H9 (cell line): Measurements from ENCODE around the gene C9orf43. TPM values are rescaled to one million over a fixed set of nuclear protein-coding genes. Genes with fewer than 3 reads are reported as not detected.

Source experiments
- DNase-seq: peaks from one replicate; pipeline ENCODE4 v3.0.0-alpha.2; 2017
- H2AFZ ChIP-seq: one replicate; pipeline ENCODE4 v1.6.1; 2013; ENCODE audit warnings: mild to moderate bottlenecking, low read length, control low read depth, moderate library complexity
- H2AK5ac ChIP-seq: 2 replicates; pipeline ENCODE4 v1.6.1; 2013; ENCODE audit warnings: low read length, control low read depth, mixed read lengths; ENCODE audit not compliant: insufficient read length
- H2BK120ac ChIP-seq: one replicate; pipeline ENCODE4 v1.6.1; 2013; ENCODE audit warnings: low read depth, mild to moderate bottlenecking, low read length, control low read depth, inconsistent platforms; ENCODE audit not compliant: poor library complexity, severe bottlenecking
- H2BK12ac ChIP-seq: 2 replicates; pipeline ENCODE4 v1.6.1; 2013; ENCODE audit warnings: low read length, control low read depth, mixed read lengths, low read depth; ENCODE audit not compliant: insufficient read length
- H2BK15ac ChIP-seq: 2 replicates; pipeline ENCODE4 v1.6.1; 2013; ENCODE audit warnings: low read depth, low read length, control low read depth
- H2BK20ac ChIP-seq: one replicate; pipeline ENCODE4 v1.6.1; 2013; ENCODE audit warnings: low read depth, mild to moderate bottlenecking, low read length, control low read depth, inconsistent platforms; ENCODE audit not compliant: poor library complexity, severe bottlenecking
- H2BK5ac ChIP-seq: 2 replicates; pipeline ENCODE4 v1.6.1; 2013; ENCODE audit warnings: low read length, control low read depth, mixed read lengths; ENCODE audit not compliant: insufficient read length
- H3K14ac ChIP-seq: 2 replicates; pipeline ENCODE4 v1.6.1; 2013; ENCODE audit warnings: low read length, control low read depth; ENCODE audit not compliant: insufficient read depth
- H3K18ac ChIP-seq: 2 replicates; pipeline ENCODE4 v1.6.1; 2013; ENCODE audit warnings: low read depth, mild to moderate bottlenecking, mixed read lengths, low read length, control low read depth; ENCODE audit not compliant: insufficient read length
- H3K23ac ChIP-seq: 2 replicates; pipeline ENCODE4 v1.6.1; 2013; ENCODE audit warnings: low read length, control low read depth, mixed read lengths, low read depth; ENCODE audit not compliant: insufficient read length
- H3K23me2 ChIP-seq: 2 replicates; pipeline ENCODE4 v1.6.1; 2013; ENCODE audit warnings: low read depth, mild to moderate bottlenecking, mixed read lengths, low read length, control low read depth; ENCODE audit not compliant: insufficient read length, poor library complexity, severe bottlenecking
- H3K27ac ChIP-seq: 2 replicates; pipeline ENCODE4 v1.5.1; 2013; ENCODE audit warnings: low read length, control low read depth, mixed read lengths, low read depth; ENCODE audit not compliant: insufficient read length
- H3K27me3 ChIP-seq: 2 replicates; pipeline ENCODE4 v1.6.1; 2013; ENCODE audit warnings: low read length, control low read depth, inconsistent platforms; ENCODE audit not compliant: insufficient read depth
- H3K4ac ChIP-seq: 2 replicates; pipeline ENCODE4 v1.6.1; 2013; ENCODE audit warnings: low read depth, mild to moderate bottlenecking, control low read depth, inconsistent platforms, low read length, moderate library complexity
- H3K4me1 ChIP-seq: 2 replicates; pipeline ENCODE4 v1.6.1; 2013; ENCODE audit warnings: low read length, control low read depth, inconsistent platforms; ENCODE audit not compliant: insufficient read depth
- H3K4me2 ChIP-seq: 2 replicates; pipeline ENCODE4 v1.6.1; 2013; ENCODE audit warnings: low read length, control low read depth, mixed read lengths; ENCODE audit not compliant: insufficient read length, insufficient read depth
- H3K56ac ChIP-seq: 2 replicates; pipeline ENCODE4 v1.6.1; 2013; ENCODE audit warnings: low read depth, mild to moderate bottlenecking, mixed read lengths, low read length, control low read depth; ENCODE audit not compliant: insufficient read length
- H3K79me1 ChIP-seq: 2 replicates; pipeline ENCODE4 v1.6.1; 2013; ENCODE audit warnings: low read depth, mild to moderate bottlenecking, moderate library complexity, low read length, control low read depth, inconsistent platforms; ENCODE audit not compliant: insufficient read depth, poor library complexity, severe bottlenecking
- H3K79me2 ChIP-seq: 2 replicates; pipeline ENCODE4 v1.6.1; 2013; ENCODE audit warnings: low read length, control low read depth, inconsistent platforms; ENCODE audit not compliant: insufficient read depth
- H3K9ac ChIP-seq: 2 replicates; pipeline ENCODE4 v1.6.1; 2013; ENCODE audit warnings: low read length, control low read depth, mixed read lengths; ENCODE audit not compliant: insufficient read length; ENCODE audit errors: extremely low read depth
- H3K9me3 ChIP-seq: one replicate; pipeline ENCODE4 v1.6.1; 2013; ENCODE audit warnings: low read depth, low read length, inconsistent platforms; ENCODE audit not compliant: control insufficient read depth
- H3T11ph ChIP-seq: one replicate; pipeline ENCODE4 v1.6.1; 2013; ENCODE audit warnings: mild to moderate bottlenecking, low read length, control low read depth, inconsistent platforms
- H4K20me1 ChIP-seq: one replicate; pipeline ENCODE4 v1.6.1; 2013; ENCODE audit not compliant: control insufficient read depth, insufficient read length, insufficient read depth
- H4K5ac ChIP-seq: 2 replicates; pipeline ENCODE4 v1.6.1; 2013; ENCODE audit warnings: low read depth, mild to moderate bottlenecking, mixed read lengths, low read length, control low read depth; ENCODE audit not compliant: insufficient read length
- H4K8ac ChIP-seq: replicated peaks from 2 replicates; pipeline ENCODE4 v1.6.1; 2013; ENCODE audit warnings: low read length, control low read depth, mixed read lengths, low read depth; ENCODE audit not compliant: insufficient read length
- H4K91ac ChIP-seq: 2 replicates; pipeline ENCODE4 v1.6.1; 2013; ENCODE audit warnings: low read depth, mild to moderate bottlenecking, moderate library complexity, mixed read lengths, low read length, control low read depth; ENCODE audit not compliant: insufficient read length
- H3K27ac Mint-ChIP-seq, 3 experiments: 2 replicates in 2 of 3; 3 replicates in 1 of 3; pipeline ENCODE4 v1.8.0; 2020 to 2021; ENCODE audit warnings: mixed read lengths in 3 of 3, mild to moderate bottlenecking in 1 of 3, moderate library complexity in 1 of 3
- H3K27me3 Mint-ChIP-seq: 2 replicates; pipeline ENCODE4 v1.8.0; 2021; ENCODE audit warnings: low read depth, mild to moderate bottlenecking, moderate library complexity, mixed read lengths
- H3K36me3 Mint-ChIP-seq, 3 experiments: 2 replicates in 2 of 3; 3 replicates in 1 of 3; pipeline ENCODE4 v1.8.0; 2020 to 2021; ENCODE audit warnings: low read depth in 3 of 3, mixed read lengths in 3 of 3; ENCODE audit not compliant: insufficient read depth in 1 of 3
- H3K4me1 Mint-ChIP-seq, 2 experiments: 2 replicates each; pipeline ENCODE4 v1.8.0; 2020; ENCODE audit warnings: mixed read lengths in 2 of 2
- H3K4me3 Mint-ChIP-seq, 2 experiments: 2 replicates in 1 of 2; 3 replicates in 1 of 2; pipeline ENCODE4 v1.8.0; 2020 to 2021; ENCODE audit warnings: mild to moderate bottlenecking in 2 of 2, mixed read lengths in 2 of 2, moderate library complexity in 1 of 2
- H3K9me3 Mint-ChIP-seq, 2 experiments: 2 replicates in 1 of 2; 3 replicates in 1 of 2; pipeline ENCODE4 v1.8.0; 2020; ENCODE audit warnings: mild to moderate bottlenecking in 2 of 2, mixed read lengths in 2 of 2, moderate library complexity in 1 of 2
- CTCF ChIP-seq: fragments of 200-600 bp; sonication (generic); conservative IDR thresholded peaks from 3 replicates; pipeline ENCODE4 v1.8.0; 2021; ENCODE audit warnings: antibody characterized with exemption, mild to moderate bottlenecking
- WGBS: extraction: QIAGEN DNeasy Blood & Tissue Kit; methylation state at CpG from one replicate; pipeline ENCODE4 v1.1.7; 2013; ENCODE audit warnings: missing lambda C conversion rate, low lambda C conversion rate, mixed read lengths; ENCODE audit not compliant: insufficient read length; ENCODE audit errors: extremely low coverage; 5-methylcytosine and 5-hydroxymethylcytosine counted together
- total RNA-seq: library from RNA; stranded (reverse); gene quantifications from 2 replicates; pipeline ENCODE4 v1.2.1, GENCODE V29; 2021

The C9orf43 gene
- total RNA-seq, 1 experiment from 2014 or later = 0.57 TPM

- Histone ChIP-seq H3K14ac (0 out of 2 replicates have a peak overlapping the region, but pooled peaks have one; percentile 40), H2BK12ac (no peak overlapping the region), H3K23ac (no peak overlapping the region), H3K4me2 (no peak overlapping the region), H2BK5ac (no peak overlapping the region), H3K18ac (no peak overlapping the region), H3K23me2 (no peaks in the 10 kb centered on the region), H3K9ac (no peak overlapping the region), H3K4me1 (peaks cover 7% of the 10 kb centered on the region), H4K20me1 (no peaks in the 10 kb centered on the region), H3K4ac (no peak overlapping the region), H2BK15ac (no peak overlapping the region), H3K79me2 (no peaks in the 10 kb centered on the region), H4K8ac (no peak overlapping the region), H4K5ac (no peak overlapping the region), H3K79me1 (no peaks in the 10 kb centered on the region), H2BK120ac (no peak overlapping the region), H3K9me3 (no peaks in the 10 kb centered on the region), H3T11ph (no peak overlapping the region), H3K56ac (no peak overlapping the region), H2BK20ac (no peak overlapping the region), H3K27ac (no peak overlapping the region), H4K91ac (no peak overlapping the region), H2AFZ (no peak overlapping the region), H3K27me3 (no peaks in the 10 kb centered on the region), H2AK5ac (no peak overlapping the region)
- no peaks in the 10 kb centered on the region; a peak in 1 of 7 replicates for H3K36me3 Mint-ChIP-seq
- H3K9me3 Mint-ChIP-seq = no peaks in the 10 kb centered on the region
- peaks cover 12 to 24% of the 10 kb centered on the region in 2 experiments for H3K4me1 Mint-ChIP-seq
- TF ChIP-seq CTCF = no peak
- no CpG with 5 or more reads among the region's 7 CpGs for WGBS
- no peak overlapping the region for H3K4me3 Mint-ChIP-seq
- no peak for DNase-seq
- no peak overlapping the region; a peak in 1 of 7 replicates for H3K27ac Mint-ChIP-seq
- no peaks in the 10 kb centered on the region for H3K27me3 Mint-ChIP-seq
Measured at GRCh38 chr9:113479174-113479621, 68.7 kb downstream of the C9orf43 start.

Other genes starting within 250 kb of the C9orf43 start
- 18.5 and 19.3 TPM in 2 replicates for gene FKBP15, start 189.5 kb upstream of the C9orf43 start, total RNA-seq
- gene SLC31A1, start 189.2 kb upstream of the C9orf43 start, total RNA-seq = 34.4 and 34.8 TPM in 2 replicates
- gene CDC26, start 135.2 kb upstream of the C9orf43 start, total RNA-seq = 37.8 and 38.6 TPM in 2 replicates
- 48.5 and 49.8 TPM in 2 replicates for gene PRPF4, start 135.1 kb upstream of the C9orf43 start, total RNA-seq
- 0.33 TPM in 1 of 2 replicates, not detected in the other for gene RNF183, start 107.4 kb upstream of the C9orf43 start, total RNA-seq
- gene WDR31, start 70.5 kb upstream of the C9orf43 start, total RNA-seq = 0.59 and 0.72 TPM in 2 replicates
- gene BSPRY, start 61.2 kb upstream of the C9orf43 start, total RNA-seq = 4.5 and 5.1 TPM in 2 replicates
- gene HDHD3, start 33.8 kb upstream of the C9orf43 start, total RNA-seq = 10.8 and 10.9 TPM in 2 replicates
- 11.5 and 13.2 TPM in 2 replicates for gene ALAD, start 9.5 kb upstream of the C9orf43 start, total RNA-seq
- gene POLE3, start 72 bp upstream of the C9orf43 start, total RNA-seq = 82.4 and 85.9 TPM in 2 replicates
- 12.1 and 13.9 TPM in 2 replicates for gene RGS3, start 53.0 kb downstream of the C9orf43 start, total RNA-seq